SU-DHL-6 (cell line): ENCODE measurements around the gene LAMP1.
"Not testable (repeated sequence)": the region's sequence is repeated elsewhere in the genome, so short reads cannot be mapped to it uniquely, and the experiment has no call there.

Source experiments
- H2AFZ ChIP-seq: fragments of 200-600 bp; sonication (generic); 2 replicates; pipeline ENCODE4 v1.6.1; 2014; ENCODE audit warnings: low read depth, mild to moderate bottlenecking, moderate library complexity, mixed read lengths, antibody characterized with exemption, low read length; ENCODE audit not compliant: severe bottlenecking
- H3F3A ChIP-seq: fragments of 200-600 bp; shearing (Covaris generic); 2 replicates; pipeline ENCODE4 v1.6.0; 2016; ENCODE audit warnings: antibody characterized with exemption, mild to moderate bottlenecking; ENCODE audit not compliant: insufficient read depth
- H3K27ac ChIP-seq: fragments of 200-600 bp; sonication (generic); 2 replicates; pipeline ENCODE4 v1.5.1; 2016; ENCODE audit warnings: low read depth, mild to moderate bottlenecking, low read length, moderate library complexity, mixed read lengths
- H3K27me3 ChIP-seq: fragments of 200-600 bp; sonication (generic), shearing (Covaris generic); 2 replicates; pipeline ENCODE4 v1.6.0; 2014; ENCODE audit warnings: mild to moderate bottlenecking, low read length
- H3K36me3 ChIP-seq: fragments of 200-600 bp; sonication (generic); 2 replicates; pipeline ENCODE4 v1.6.1; 2014; ENCODE audit warnings: mild to moderate bottlenecking, low read length, mixed read lengths
- H3K4me2 ChIP-seq: fragments of 300-600, 200-600 bp; shearing (Covaris generic), sonication (generic); 2 replicates; pipeline ENCODE4 v1.6.0; 2014; ENCODE audit warnings: low read length, low read depth, mild to moderate bottlenecking; ENCODE audit not compliant: poor library complexity, severe bottlenecking
- H3K4me3 ChIP-seq: fragments of 200-600 bp; sonication (generic); 2 replicates; pipeline ENCODE4 v1.5.1; 2014; ENCODE audit warnings: antibody characterized with exemption, low read length, mild to moderate bottlenecking, mixed read lengths; ENCODE audit not compliant: insufficient read depth, poor library complexity, severe bottlenecking
- H3K79me2 ChIP-seq: fragments of 200-600 bp; sonication (generic); 2 replicates; pipeline ENCODE4 v1.6.1; 2014; ENCODE audit warnings: mild to moderate bottlenecking, low read length, moderate library complexity; ENCODE audit not compliant: insufficient read depth
- H3K9ac ChIP-seq: fragments of 200-600 bp; sonication (generic); 2 replicates; pipeline ENCODE4 v1.7.0; 2014; ENCODE audit warnings: mild to moderate bottlenecking, low read length
- H3K9me2 ChIP-seq: fragments of 200-600 bp; sonication (generic); replicated peaks from 2 replicates; pipeline ENCODE4 v1.6.1; 2014; ENCODE audit warnings: low read length; ENCODE audit not compliant: insufficient read depth
- H3K9me3 ChIP-seq: fragments of 200-600 bp; sonication (generic); 2 replicates; pipeline ENCODE4 v1.6.1; 2014; ENCODE audit warnings: low read length, mixed read lengths; ENCODE audit not compliant: insufficient read depth
- H4K20me1 ChIP-seq: fragments of 200-600 bp; sonication (generic); 2 replicates; pipeline ENCODE4 v1.6.1; 2014; ENCODE audit warnings: low read depth, mild to moderate bottlenecking, antibody characterized with exemption, low read length, moderate library complexity, mixed read lengths
- EZH2phosphoT487 ChIP-seq: fragments of 200-600 bp; sonication (generic), shearing (Covaris generic); conservative IDR thresholded peaks from 2 replicates; pipeline ENCODE4 v1.6.1; 2018; ENCODE audit warnings: mild to moderate bottlenecking, antibody characterized with exemption, low read length, moderate library complexity, mixed read lengths
- TF ChIP-seq, protein P1 (sequence below): fragments of 200-600 bp; sonication (generic); IDR thresholded peaks from one replicate; pipeline ENCODE4 v1.5.1; 2017; ENCODE audit warnings: antibody characterized with exemption, mild to moderate bottlenecking, low read length, moderate library complexity; ENCODE audit not compliant: insufficient read depth, poor library complexity, severe bottlenecking

LAMP1 gene

DNA sequence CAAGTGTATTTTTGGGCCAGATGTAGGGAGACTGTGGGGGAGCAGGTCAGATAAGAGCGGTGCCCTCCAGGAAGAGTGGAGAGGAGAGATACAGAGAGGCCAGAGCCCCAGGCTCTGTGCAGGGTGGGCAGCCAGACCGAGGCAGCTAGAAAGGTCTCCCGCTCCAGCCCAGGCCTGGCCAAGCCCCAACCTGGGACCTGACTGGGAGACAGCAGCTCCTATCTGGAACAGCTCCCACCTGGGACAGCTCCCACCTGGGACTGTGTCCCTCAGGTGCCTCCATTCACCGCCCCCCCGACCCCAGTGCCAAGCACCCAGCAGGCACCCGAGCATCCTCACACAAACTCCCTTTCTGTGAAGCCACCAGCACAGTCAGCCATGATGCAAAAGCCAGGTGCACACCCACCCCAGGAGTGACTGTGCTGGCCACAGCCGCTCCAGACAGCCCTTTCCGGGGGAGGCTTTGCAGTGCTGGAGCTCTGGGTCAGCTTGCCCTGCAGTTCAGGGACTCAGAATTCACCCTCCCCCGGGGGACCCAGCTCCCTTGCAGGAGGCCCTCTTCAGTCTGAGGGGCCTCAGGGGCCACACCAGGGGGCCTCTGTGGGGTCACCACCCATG, 69.0 kb downstream of the LAMP1 start:
- Histone ChIP-seq H3K9ac (no peak overlapping the region), H3K9me3 (no peaks in the 10 kb centered on the region), H3F3A (no peaks in the 10 kb centered on the region), H3K27ac (no peak overlapping the region), H3K27me3 (no peaks in the 10 kb centered on the region), H3K4me3 (no peak overlapping the region), H3K4me2 (no peak overlapping the region), H3K36me3 (no peaks in the 10 kb centered on the region), H2AFZ (no peak overlapping the region), H3K79me2 (no peaks in the 10 kb centered on the region), H3K9me2 (no peaks in the 10 kb centered on the region), H4K20me1 (no peaks in the 10 kb centered on the region)
- TF ChIP-seq, protein P1, sequence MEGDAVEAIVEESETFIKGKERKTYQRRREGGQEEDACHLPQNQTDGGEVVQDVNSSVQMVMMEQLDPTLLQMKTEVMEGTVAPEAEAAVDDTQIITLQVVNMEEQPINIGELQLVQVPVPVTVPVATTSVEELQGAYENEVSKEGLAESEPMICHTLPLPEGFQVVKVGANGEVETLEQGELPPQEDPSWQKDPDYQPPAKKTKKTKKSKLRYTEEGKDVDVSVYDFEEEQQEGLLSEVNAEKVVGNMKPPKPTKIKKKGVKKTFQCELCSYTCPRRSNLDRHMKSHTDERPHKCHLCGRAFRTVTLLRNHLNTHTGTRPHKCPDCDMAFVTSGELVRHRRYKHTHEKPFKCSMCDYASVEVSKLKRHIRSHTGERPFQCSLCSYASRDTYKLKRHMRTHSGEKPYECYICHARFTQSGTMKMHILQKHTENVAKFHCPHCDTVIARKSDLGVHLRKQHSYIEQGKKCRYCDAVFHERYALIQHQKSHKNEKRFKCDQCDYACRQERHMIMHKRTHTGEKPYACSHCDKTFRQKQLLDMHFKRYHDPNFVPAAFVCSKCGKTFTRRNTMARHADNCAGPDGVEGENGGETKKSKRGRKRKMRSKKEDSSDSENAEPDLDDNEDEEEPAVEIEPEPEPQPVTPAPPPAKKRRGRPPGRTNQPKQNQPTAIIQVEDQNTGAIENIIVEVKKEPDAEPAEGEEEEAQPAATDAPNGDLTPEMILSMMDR, result no peak
- no peak for TF ChIP-seq EZH2phosphoT487

DNA sequence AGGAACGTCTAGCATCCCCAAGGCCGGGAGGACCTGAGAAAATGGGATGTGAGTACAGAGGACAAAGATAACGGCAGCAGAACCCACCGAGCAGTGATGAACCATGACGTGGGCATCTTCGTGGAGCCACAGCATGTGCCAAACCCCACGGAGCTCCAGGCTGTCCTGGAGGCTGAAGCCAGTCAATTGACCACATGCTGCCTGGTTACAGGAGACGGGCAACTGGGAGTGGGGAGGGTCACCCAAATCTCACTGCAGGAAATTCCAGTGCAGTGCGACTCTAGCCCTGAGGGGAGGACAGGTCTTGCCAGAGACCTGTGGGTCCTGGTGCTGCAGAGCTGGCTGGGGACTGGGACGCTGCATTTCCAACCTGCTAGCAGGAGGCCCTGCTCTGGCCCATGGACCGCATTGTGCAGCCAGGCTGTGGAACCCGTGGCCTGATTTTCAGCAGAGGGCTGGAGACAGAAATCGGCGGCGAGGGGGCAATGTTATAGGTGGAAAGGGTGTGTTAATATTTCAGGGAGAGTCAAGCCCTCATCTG, 70.1 kb downstream of the LAMP1 start:
- Histone ChIP-seq H3K4me2 (no peak overlapping the region), H3K79me2 (no peaks in the 10 kb centered on the region), H3K9ac (no peak overlapping the region), H3F3A (no peaks in the 10 kb centered on the region), H4K20me1 (no peaks in the 10 kb centered on the region), H3K36me3 (no peaks in the 10 kb centered on the region), H3K27ac (no peak overlapping the region), H3K27me3 (no peaks in the 10 kb centered on the region), H3K9me3 (no peaks in the 10 kb centered on the region), H3K4me3 (no peak overlapping the region), H2AFZ (no peak overlapping the region), H3K9me2 (no peaks in the 10 kb centered on the region)
- TF ChIP-seq EZH2phosphoT487, result no peak
- TF ChIP-seq, protein P1, result no peak

DNA sequence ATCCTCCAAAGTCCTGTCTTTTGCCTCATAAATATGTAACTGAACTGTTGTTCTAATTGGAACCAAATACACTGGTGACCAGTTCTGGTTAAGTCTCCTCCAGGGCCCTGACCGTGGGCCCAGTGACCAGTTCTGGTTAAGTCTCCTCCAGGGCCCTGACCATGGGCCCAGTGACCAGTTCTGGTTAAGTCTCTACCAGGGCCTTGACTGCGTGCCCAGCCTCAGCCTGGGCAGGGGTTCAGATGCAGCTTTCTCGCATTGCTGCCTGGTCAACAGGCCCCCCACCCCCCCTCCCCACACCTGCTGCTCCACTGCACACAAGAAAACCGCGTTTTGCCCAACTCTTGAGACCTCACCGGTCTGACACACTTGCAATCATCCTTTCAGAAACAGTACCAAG, 70.7 kb downstream of the LAMP1 start:
- no peaks in the 10 kb centered on the region for H3K79me2 ChIP-seq
- H3K36me3 ChIP-seq, result no peaks in the 10 kb centered on the region
- no peaks in the 10 kb centered on the region for H3K9me3 ChIP-seq
- no peak overlapping the region for H3K27ac ChIP-seq
- no peak for TF ChIP-seq EZH2phosphoT487
- TF ChIP-seq, protein P1, result no peak
- no peaks in the 10 kb centered on the region for H3F3A ChIP-seq
- H3K9me2 ChIP-seq, result no peaks in the 10 kb centered on the region
- H3K9ac ChIP-seq, result no peak overlapping the region
- H4K20me1 ChIP-seq, result no peaks in the 10 kb centered on the region
- H2AFZ ChIP-seq, result no peak overlapping the region
- no peaks in the 10 kb centered on the region for H3K27me3 ChIP-seq
- no peak overlapping the region for H3K4me2 ChIP-seq
- no peak overlapping the region for H3K4me3 ChIP-seq

GRCh38 chr13:113368353-113368752, 71.3 kb downstream of the LAMP1 start:
- H2AFZ ChIP-seq, H3K9ac ChIP-seq, H3K4me3 ChIP-seq, H3F3A ChIP-seq, H3K27ac ChIP-seq, H3K36me3 ChIP-seq, H3K4me2 ChIP-seq, H3K9me2 ChIP-seq, H4K20me1 ChIP-seq, H3K9me3 ChIP-seq, H3K27me3 ChIP-seq, H3K79me2 ChIP-seq: not testable (repeated sequence)
